Calu3 (cell line): Measurements from ENCODE around the gene THUMPD3. TPM values are rescaled to one million over a fixed set of nuclear protein-coding genes. Genes with fewer than 3 reads are reported as not detected.
A peak's percentile ranks its signal among the peaks of the same experiment; 100 is the strongest.

ENCODE experiments used
- BruUV-seq: library from RNA; stranded (reverse); fragments of 400-500 nt; replicated peaks from 2 replicates; lab custom pipeline; 2021; lab: Mats Ljungman, UMichigan
- CTCF ChIA-PET: fragments of 300-600 bp; sonication (Branson Sonifier 250); formaldehyde crosslinking; loops from one replicate; lab custom pipeline; 2022; ENCODE audit warnings: antibody characterized with exemption; lab: Charles Lee
- DNase-seq: peaks from one replicate; pipeline ENCODE4 v3.0.0; 2022
- H3K27ac Mint-ChIP-seq: one replicate; pipeline ENCODE4 v1.8.0; 2022; ENCODE audit warnings: mixed read lengths; ENCODE audit not compliant: unreplicated experiment
- H3K27me3 Mint-ChIP-seq: one replicate; pipeline ENCODE4 v1.8.0; 2022; ENCODE audit warnings: mixed read lengths; ENCODE audit not compliant: unreplicated experiment
- H3K36me3 Mint-ChIP-seq: one replicate; pipeline ENCODE4 v1.8.0; 2022; ENCODE audit warnings: mild to moderate bottlenecking, moderate library complexity, mixed read lengths; ENCODE audit not compliant: insufficient read depth, unreplicated experiment
- H3K4me1 Mint-ChIP-seq: one replicate; pipeline ENCODE4 v1.8.0; 2022; ENCODE audit warnings: mild to moderate bottlenecking, low read depth, mixed read lengths; ENCODE audit not compliant: unreplicated experiment
- H3K4me3 Mint-ChIP-seq: one replicate; pipeline ENCODE4 v1.8.0; 2022; ENCODE audit warnings: mild to moderate bottlenecking, low read depth, moderate library complexity, mixed read lengths; ENCODE audit not compliant: unreplicated experiment
- H3K9me3 Mint-ChIP-seq: one replicate; pipeline ENCODE4 v1.8.0; 2022; ENCODE audit warnings: low read depth, mixed read lengths; ENCODE audit not compliant: unreplicated experiment
- CTCF ChIP-seq: fragments of 200-600 bp; IDR thresholded peaks from one replicate; pipeline ENCODE4 v1.8.0; 2022; ENCODE audit warnings: antibody characterized with exemption; ENCODE audit not compliant: unreplicated experiment
- intact Hi-C: fragments of 100-400 bp; cut with micrococcal nuclease; formaldehyde crosslinking; loops from one replicate; pipeline ENCODE4 v1.10.0; 2022; ENCODE audit not compliant: unreplicated experiment
- total RNA-seq: library from RNA; stranded (reverse); gene quantifications from 2 replicates; pipeline ENCODE4 v1.2.3, GENCODE V29; 2022

THUMPD3 gene
- total RNA-seq, 1 experiment from 2014 or later: 57.7 TPM

GRCh38 chr3:9405756-9406155, 42.9 kb downstream of the THUMPD3 start:
- BruUV-seq: no TSS peak
- peak overlapping the region; percentile 67 for H3K4me3 Mint-ChIP-seq
- intact Hi-C loops: no loop called here
- peak overlapping the region; percentile 88 for H3K27ac Mint-ChIP-seq
- CTCF ChIA-PET: no interaction called here
- peaks cover 35% of the 10 kb centered on the region for H3K4me1 Mint-ChIP-seq
- no peaks in the 10 kb centered on the region for H3K27me3 Mint-ChIP-seq
- H3K36me3 Mint-ChIP-seq: peaks cover 23% of the 10 kb centered on the region
- DNase-seq: no peak
- no peaks in the 10 kb centered on the region for H3K9me3 Mint-ChIP-seq
- TF ChIP-seq CTCF: no peak

GRCh38 chr3:9406856-9407626, 44.2 kb downstream of the THUMPD3 start:
- Mint-ChIP-seq H3K27me3 (no peaks in the 10 kb centered on the region), H3K4me1 (peaks cover 29% of the 10 kb centered on the region), H3K9me3 (no peaks in the 10 kb centered on the region), H3K4me3 (no peak overlapping the region), H3K27ac (no peak overlapping the region), H3K36me3 (peaks cover 16% of the 10 kb centered on the region)
- CTCF ChIA-PET: no interaction called here
- no peak for DNase-seq
- TF ChIP-seq CTCF: no peak
- no TSS peak for BruUV-seq
- intact Hi-C loops: no loop called here

GRCh38 chr3:9408061-9408460, 45.2 kb downstream of the THUMPD3 start:
- intact Hi-C loops: no loop called here
- no peak overlapping the region for H3K4me3 Mint-ChIP-seq
- H3K27ac Mint-ChIP-seq: no peak overlapping the region
- peaks cover 16% of the 10 kb centered on the region for H3K36me3 Mint-ChIP-seq
- no peak for TF ChIP-seq CTCF
- no peaks in the 10 kb centered on the region for H3K9me3 Mint-ChIP-seq
- H3K4me1 Mint-ChIP-seq: peaks cover 19% of the 10 kb centered on the region
- CTCF ChIA-PET: no interaction called here
- BruUV-seq: no TSS peak
- H3K27me3 Mint-ChIP-seq: no peaks in the 10 kb centered on the region
- no peak for DNase-seq

- no peak for TF ChIP-seq CTCF
- Mint-ChIP-seq H3K4me1 (peaks cover 19% of the 10 kb centered on the region), H3K4me3 (no peak overlapping the region), H3K27me3 (no peaks in the 10 kb centered on the region), H3K27ac (no peak overlapping the region), H3K9me3 (no peaks in the 10 kb centered on the region), H3K36me3 (peaks cover 16% of the 10 kb centered on the region)
- CTCF ChIA-PET: no interaction called here
- no peak for DNase-seq
- BruUV-seq: no TSS peak
- intact Hi-C loops: no loop called here
Measured at GRCh38 chr3:9408546-9408945, 45.7 kb downstream of the THUMPD3 start.
